Renal cortex interstitium (tissue), 11 donors: ENCODE measurements around the gene RBP2. TPM values are rescaled to one million over a fixed set of nuclear protein-coding genes. Genes with fewer than 3 reads are reported as not detected.
"Not testable (repeated sequence)": the region's sequence is repeated elsewhere in the genome, so short reads cannot be mapped to it uniquely, and the experiment has no call there.

Source experiments
- DNase-seq, 11 donors: peaks; one replicate each; pipeline ENCODE4 v3.0.0-alpha.2; 2013; ENCODE audit warnings: low read depth in 9 of 11, low spot score in 4 of 11; ENCODE audit errors: extremely low read depth in 1 of 11
- polyA plus RNA-seq, 3 donors: library from polyadenylated mRNA; unstranded; fragments of 120-200 nt; gene quantifications; one replicate each; pipeline ENCODE4 v1.2.1, GENCODE V29; 2013; ENCODE audit not compliant: insufficient read length in 3 of 3

RBP2 gene
- polyA plus RNA-seq, 3 donors: 0.30 to 1.8 (median 0.47) TPM

GRCh38 chr3:139416275-139416674 is 60.0 kb downstream of the RBP2 start:
- no peak for DNase-seq

DNA sequence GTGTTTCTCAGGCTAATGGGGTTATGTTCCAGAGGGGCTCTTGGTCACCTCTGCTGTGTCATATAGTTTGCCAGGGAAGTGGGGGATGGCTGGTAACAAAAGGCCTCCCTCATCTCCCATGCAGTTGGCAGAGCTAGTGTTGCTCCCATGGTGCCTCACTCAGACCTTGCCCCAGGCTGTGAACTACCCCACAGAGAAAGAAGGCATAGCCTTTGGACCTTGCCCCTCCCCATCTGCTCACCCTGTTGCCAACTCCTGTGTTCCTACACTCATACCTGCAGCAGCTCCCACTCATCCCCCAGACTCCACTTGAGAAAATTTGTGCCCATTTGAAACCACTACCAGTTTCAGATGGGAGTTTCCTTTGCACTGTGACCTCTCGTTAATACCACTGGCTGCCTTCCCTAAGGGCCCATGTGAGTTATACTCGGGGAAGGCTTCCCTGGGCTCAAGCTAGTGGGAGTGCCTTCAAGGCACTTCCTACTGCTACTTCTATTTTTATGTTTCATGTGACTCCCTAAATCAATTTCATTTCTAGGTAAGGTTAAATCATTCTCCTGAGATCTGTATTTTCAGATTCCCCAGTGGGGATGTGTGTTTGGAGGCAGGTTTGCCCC is 61.6 kb downstream of the RBP2 start:
- no peak for DNase-seq

DNA sequence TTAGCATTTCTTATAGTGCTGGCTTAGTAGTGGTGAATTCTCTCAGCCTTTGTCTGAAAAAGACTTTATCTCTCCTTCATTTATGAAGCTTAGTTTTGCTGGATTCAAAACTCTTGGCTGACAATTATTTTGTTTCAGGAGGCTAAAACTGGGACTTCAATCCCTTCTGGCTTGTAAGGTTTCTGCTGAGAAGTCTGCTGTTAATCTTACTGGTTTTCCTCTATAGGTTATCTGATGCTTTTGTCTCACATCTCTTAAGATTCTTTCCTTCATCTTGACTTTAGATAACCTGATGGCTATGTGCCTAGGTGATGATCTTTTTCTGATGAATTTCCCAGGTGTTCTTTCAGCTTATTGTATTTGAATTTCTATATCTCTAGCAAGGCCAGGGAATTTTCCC is 63.4 kb downstream of the RBP2 start:
- DNase-seq: not testable (repeated sequence)

Other genes with a start within 250 kb of the RBP2 start
- 10 to 100 TPM; 58.6 to 62.7 (median 59.4) TPM for gene MRPS22, start 132.5 kb downstream of the RBP2 start, polyA plus RNA-seq
- gene COPB2, start 86.9 kb downstream of the RBP2 start, polyA plus RNA-seq: 100 to 1,000 TPM; 143 to 157 (median 151) TPM
- 100 to 1,000 TPM; 232 to 363 (median 297) TPM for gene RBP1, start 63.2 kb upstream of the RBP2 start, polyA plus RNA-seq
- 10 to 100 TPM in 1 of 3 donors, 1 to 10 TPM in 2; 9.0 to 11.4 (median 9.3) TPM for gene NMNAT3, start 201.5 kb upstream of the RBP2 start, polyA plus RNA-seq